SH-SY5Y (cell line): Measurements from ENCODE around the gene CBR1.

Source experiments
- GATA2 ChIP-seq: IDR thresholded peaks from 2 replicates; pipeline ENCODE4 v1.6.1; 2011; ENCODE audit warnings: mild to moderate bottlenecking, low read depth, low read length
- GATA3 ChIP-seq: IDR thresholded peaks from 2 replicates; pipeline ENCODE4 v1.6.1; 2011; ENCODE audit warnings: low read depth, mild to moderate bottlenecking, low read length, moderate library complexity

DNA sequence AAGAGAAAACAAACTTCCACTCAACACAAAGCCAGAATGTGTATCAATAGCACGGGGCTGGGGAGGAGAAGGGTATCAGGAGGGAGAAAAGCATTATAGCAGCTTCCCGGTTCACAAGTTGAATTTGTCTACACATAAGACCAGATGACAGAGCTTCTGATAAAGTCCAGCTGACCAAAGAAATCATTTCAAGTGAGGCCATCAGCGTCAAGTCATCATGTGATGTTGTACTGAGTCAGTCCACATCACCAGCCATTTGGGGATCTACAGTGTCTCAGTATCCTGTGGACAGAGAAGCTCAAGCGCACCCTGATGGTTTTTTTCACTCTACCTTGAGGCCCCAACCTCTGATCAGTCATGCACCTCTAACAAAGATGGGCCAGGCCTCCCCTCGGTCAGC lies 42.5 kb upstream of the CBR1 start:
- TF ChIP-seq GATA2: no peak
- TF ChIP-seq GATA3: no peak
